CD4-positive, alpha-beta memory T cell (primary cell): ENCODE measurements around the gene STMN1. TPM values are rescaled to one million over a fixed set of nuclear protein-coding genes. Genes with fewer than 3 reads are reported as not detected.
A peak's percentile ranks its signal among the peaks of the same experiment; 100 is the strongest.

Source experiments
- CTCF ChIA-PET: fragments of 350-600 bp; sonication (Branson Sonifier 250); formaldehyde crosslinking; loops from one replicate; lab custom pipeline; 2021; ENCODE audit warnings: inconsistent platforms; ENCODE audit not compliant: partially characterized antibody; lab: Charles Lee
- POLR2A ChIA-PET: fragments of 350-600 bp; sonication (Branson Sonifier 250); formaldehyde crosslinking; loops from one replicate; lab custom pipeline; 2021; ENCODE audit not compliant: partially characterized antibody; lab: Charles Lee
- DNase-seq, 5 donors: peaks; one replicate each; pipeline versions ENCODE4 v3.0.0 to v3.0.0-alpha.2; 2020 to 2022; ENCODE audit warnings: mixed read lengths in 1 of 5
- H3K27ac ChIP-seq: one replicate; pipeline ENCODE4 v1.7.0; 2013; ENCODE audit warnings: low read depth, low read length
- H3K27me3 ChIP-seq: 2 replicates; pipeline ENCODE4 v1.7.0; 2013; ENCODE audit warnings: mild to moderate bottlenecking, low read length, moderate library complexity; ENCODE audit not compliant: insufficient read depth
- H3K36me3 ChIP-seq: 2 replicates; pipeline ENCODE4 v1.7.0; 2013; ENCODE audit warnings: mild to moderate bottlenecking, low read length, moderate library complexity; ENCODE audit not compliant: insufficient read depth
- H3K4me1 ChIP-seq: 2 replicates; pipeline ENCODE4 v1.7.0; 2013; ENCODE audit warnings: mild to moderate bottlenecking, low read length, moderate library complexity; ENCODE audit not compliant: insufficient read depth
- H3K4me3 ChIP-seq, 2 donors: one replicate each; pipeline ENCODE4 v1.7.0; 2013; ENCODE audit warnings: low read length in 2 of 2, mild to moderate bottlenecking in 1 of 2
- H3K9me3 ChIP-seq, 2 donors: one replicate each; pipeline ENCODE4 v1.7.0; 2013; ENCODE audit warnings: low read length in 2 of 2, control low read depth in 1 of 2; ENCODE audit not compliant: control insufficient read depth in 1 of 2
- H3K27ac Mint-ChIP-seq, 7 donors: one replicate each; pipeline ENCODE4 v1.8.0; 2020 to 2021; ENCODE audit warnings: mixed read lengths in 7 of 7, mild to moderate bottlenecking in 6 of 7, inconsistent platforms in 3 of 7, moderate library complexity in 3 of 7
- H3K27me3 Mint-ChIP-seq, 2 donors: one replicate each; pipeline ENCODE4 v1.8.0; 2020 to 2021; ENCODE audit warnings: mixed read lengths in 2 of 2
- H3K36me3 Mint-ChIP-seq, 2 donors: one replicate each; pipeline ENCODE4 v1.8.0; 2020 to 2021; ENCODE audit warnings: mixed read lengths in 2 of 2, inconsistent platforms in 1 of 2, mild to moderate bottlenecking in 1 of 2
- H3K4me1 Mint-ChIP-seq, 4 donors: one replicate each; pipeline ENCODE4 v1.8.0; 2020 to 2021; ENCODE audit warnings: mixed read lengths in 4 of 4, mild to moderate bottlenecking in 1 of 4
- H3K4me3 Mint-ChIP-seq, 8 donors: one replicate each; pipeline ENCODE4 v1.8.0; 2020 to 2021; ENCODE audit warnings: mixed read lengths in 8 of 8, mild to moderate bottlenecking in 7 of 8, moderate library complexity in 6 of 8, inconsistent platforms in 3 of 8
- H3K9me3 Mint-ChIP-seq, 8 donors: one replicate each; pipeline ENCODE4 v1.8.0; 2020 to 2021; ENCODE audit warnings: mixed read lengths in 8 of 8, mild to moderate bottlenecking in 5 of 8, inconsistent platforms in 3 of 8, moderate library complexity in 1 of 8
- intact Hi-C: fragments of 100-400 bp; cut with micrococcal nuclease; formaldehyde crosslinking; loops from one replicate; pipeline ENCODE4 v1.15.1; 2023
- polyA plus RNA-seq, 2 donors: library from polyadenylated mRNA; unstranded; fragments of 300-500 nt; fragmentation: Illumina TruSeq; gene quantifications; one replicate each; pipeline ENCODE4 v1.2.3, GENCODE V29; 2021
- total RNA-seq, 2 experiments: library from RNA; stranded (reverse); gene quantifications; one replicate each; pipeline ENCODE4 v1.2.3, GENCODE V29; 2021

STMN1 gene
- total and polyA plus RNA-seq, 4 experiments from 2014 or later: 34.5 to 85.2 (median 45.4) TPM

DNA sequence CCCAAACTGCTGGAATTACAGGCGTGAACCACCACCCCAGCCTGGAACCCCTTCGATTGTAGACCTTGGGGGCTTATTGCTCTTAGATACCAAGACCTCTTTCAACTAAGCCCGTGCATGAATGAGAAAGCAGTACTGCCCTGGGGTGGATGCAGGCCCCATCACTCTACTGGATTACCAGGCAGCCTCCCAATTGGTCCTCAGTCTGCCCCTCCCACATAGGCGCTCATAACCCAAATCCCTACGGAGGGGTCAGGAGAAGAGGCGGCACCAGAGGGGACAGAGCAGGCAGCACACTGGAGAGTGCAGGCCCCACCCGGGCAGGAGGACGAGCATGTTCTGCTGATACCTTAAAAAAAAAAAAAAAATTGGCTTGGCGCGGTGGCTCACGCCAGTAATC, 12.4 kb upstream of the STMN1 start:
- POLR2A ChIA-PET: interaction anchor here (0.7 kb wide), 1 partner anchor 12 kb away, joined by 3 read pairs; no protein-coding TSS in a partner anchor
- Histone ChIP-seq H3K27me3 (no peaks in the 10 kb centered on the region), H3K27ac (no peak overlapping the region), H3K9me3 (no peaks in the 10 kb centered on the region), H3K4me1 (peaks cover 34% of the 10 kb centered on the region), H3K4me3 (no peak overlapping the region), H3K36me3 (no peaks in the 10 kb centered on the region)
- H3K36me3 Mint-ChIP-seq: no peaks in the 10 kb centered on the region
- intact Hi-C loops: no loop called here
- DNase-seq: no peak
- H3K9me3 Mint-ChIP-seq: no peaks in the 10 kb centered on the region
- H3K27ac Mint-ChIP-seq: no peak overlapping the region
- H3K27me3 Mint-ChIP-seq: peaks cover 2 to 3% of the 10 kb centered on the region in 2 donors
- peak overlapping the region in 1 of 8 donors; percentile 17 for H3K4me3 Mint-ChIP-seq
- CTCF ChIA-PET: interaction anchor here (1.5 to 1.8 kb wide), 2 partner anchors 23 to 79 kb away, joined by 5 to 10 read pairs; partner anchors contain the start of gene PAFAH2
- H3K4me1 Mint-ChIP-seq: peaks cover 16 to 30% (median 21%) of the 10 kb centered on the region in 4 donors

DNA sequence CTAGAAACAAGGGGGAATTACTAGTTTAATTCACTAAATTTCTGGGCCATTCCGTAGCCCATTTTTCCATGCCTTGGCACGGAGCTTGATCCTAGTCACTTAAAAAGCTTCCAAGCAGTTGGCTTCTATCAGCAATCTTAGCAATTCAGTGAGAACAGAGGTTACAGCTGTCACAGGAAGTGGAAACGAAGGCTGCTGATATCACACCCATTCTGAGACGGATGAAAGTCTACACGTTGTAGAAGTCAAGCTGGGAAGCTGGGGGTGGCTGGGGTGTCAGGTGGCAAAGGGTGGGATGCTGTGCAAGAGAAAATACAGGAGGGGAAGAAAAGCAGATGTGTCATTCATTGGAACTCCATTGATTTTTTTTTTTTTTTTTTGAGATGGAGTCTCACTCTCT, 11.8 kb upstream of the STMN1 start:
- Mint-ChIP-seq H3K36me3 (no peaks in the 10 kb centered on the region), H3K9me3 (no peaks in the 10 kb centered on the region), H3K27ac (peak overlapping the region in 3 of 7 donors; percentile 12 to 67 (median 21)), H3K27me3 (peaks cover 2 to 3% of the 10 kb centered on the region in 2 donors), H3K4me1 (peaks cover 12 to 24% (median 17%) of the 10 kb centered on the region in 4 donors), H3K4me3 (peak overlapping the region; percentile 3 to 53 (median 38))
- Histone ChIP-seq H3K36me3 (no peaks in the 10 kb centered on the region), H3K9me3 (no peaks in the 10 kb centered on the region), H3K27ac (no peak overlapping the region), H3K4me3 (no peak overlapping the region), H3K27me3 (no peaks in the 10 kb centered on the region), H3K4me1 (peaks cover 27% of the 10 kb centered on the region)
- intact Hi-C loops: no loop called here
- peak in 2 of 5 donors; percentile 21 to 25 for DNase-seq
- POLR2A ChIA-PET: interaction anchor here (0.6 to 1.0 kb wide), 3 partner anchors 11 to 80 kb away, joined by 3 to 4 read pairs (median 4); partner anchors contain the start of gene PAFAH2
- CTCF ChIA-PET: interaction anchor here (1.5 to 1.8 kb wide), 2 partner anchors 22 to 80 kb away, joined by 5 to 10 read pairs; partner anchors contain the start of gene PAFAH2

DNA sequence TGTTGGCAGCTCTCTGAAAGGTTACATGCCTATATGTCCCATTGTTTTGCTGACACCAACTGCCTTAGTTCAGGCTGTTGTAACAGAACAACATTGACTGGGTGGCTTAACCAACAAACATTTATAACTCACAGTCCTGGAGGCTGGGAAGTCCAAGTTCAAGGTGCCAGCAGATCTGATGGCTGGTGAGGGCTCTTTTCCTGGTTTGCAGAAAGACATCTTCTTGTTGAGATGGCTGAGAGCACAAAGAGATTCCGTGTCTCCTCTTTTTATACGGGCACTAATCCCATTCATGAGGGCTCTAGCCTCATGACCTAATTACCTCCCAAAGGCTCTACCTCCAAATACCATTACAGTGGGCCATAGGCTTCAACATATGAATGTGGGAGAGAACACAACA, 10.2 kb upstream of the STMN1 start:
- CTCF ChIA-PET: interaction anchor here (1.4 kb wide), 1 partner anchor 22 kb away, joined by 5 read pairs; no protein-coding TSS in a partner anchor
- Mint-ChIP-seq H3K9me3 (no peaks in the 10 kb centered on the region), H3K27me3 (peaks cover 2 to 3% of the 10 kb centered on the region in 2 donors), H3K27ac (peak overlapping the region in 1 of 7 donors; percentile 79), H3K36me3 (no peaks in the 10 kb centered on the region), H3K4me3 (no peak overlapping the region), H3K4me1 (peaks cover 6 to 14% (median 9%) of the 10 kb centered on the region in 4 donors)
- DNase-seq: no peak
- POLR2A ChIA-PET: no interaction called here
- intact Hi-C loops: no loop called here
- Histone ChIP-seq H3K9me3 (no peaks in the 10 kb centered on the region), H3K27ac (no peak overlapping the region), H3K4me1 (peaks cover 14% of the 10 kb centered on the region), H3K27me3 (no peaks in the 10 kb centered on the region), H3K36me3 (no peaks in the 10 kb centered on the region), H3K4me3 (no peak overlapping the region)

DNA sequence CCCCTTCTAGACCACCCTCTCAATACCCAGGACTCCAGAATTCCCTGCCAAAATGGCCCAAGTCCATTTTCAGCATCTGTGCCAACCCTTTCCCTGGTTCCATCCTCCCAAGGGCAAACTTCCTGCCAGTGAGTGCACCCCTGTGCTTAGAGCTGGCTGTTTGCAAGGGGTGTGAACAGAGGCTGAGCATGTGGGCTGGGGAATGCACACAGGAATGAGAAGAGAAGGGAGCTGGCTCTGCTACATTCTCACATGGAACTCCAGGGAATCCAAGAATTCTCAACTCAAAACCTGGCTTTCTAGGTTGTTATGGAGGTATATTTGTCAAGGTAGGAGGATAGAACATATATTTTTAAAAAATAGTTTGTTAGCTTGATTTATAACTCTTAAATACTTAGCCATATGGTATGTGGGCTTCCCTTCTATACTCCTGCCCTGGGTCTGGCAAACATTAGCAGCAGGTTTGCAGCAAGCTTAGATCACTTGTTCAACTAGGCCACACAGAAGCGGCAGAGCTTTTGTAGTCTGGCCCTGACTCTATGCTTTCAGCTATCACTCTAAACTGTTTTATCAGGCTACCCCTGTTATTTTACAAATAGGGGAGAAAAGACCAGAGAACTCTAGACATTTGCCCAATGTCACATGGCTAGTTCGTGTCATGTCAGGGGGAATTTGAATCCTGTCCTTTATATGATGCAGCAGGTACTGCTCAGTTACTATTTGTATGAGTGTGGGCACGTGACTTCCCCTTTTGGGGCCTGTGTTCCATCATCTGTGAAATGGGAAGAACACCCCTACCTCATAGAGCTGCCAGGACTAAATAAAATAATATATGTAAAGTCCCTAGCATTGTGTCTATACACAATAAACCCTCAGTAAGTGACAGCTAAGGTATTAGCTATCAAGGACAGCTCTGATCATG, 8.1 kb upstream of the STMN1 start:
- ChIA-PET CTCF (interaction anchor here (1.1 to 2.3 kb wide), 4 partner anchors 10 to 77 kb away, joined by 3 to 19 read pairs (median 4); partner anchors contain the start of gene STMN1), POLR2A (interaction anchor here (1.6 kb wide), 1 partner anchor 83 kb away, joined by 5 read pairs; the partner anchor contains the start of gene PAFAH2)
- H3K4me3 Mint-ChIP-seq: no peak overlapping the region
- intact Hi-C loops: no loop called here
- no peaks in the 10 kb centered on the region for H3K27me3 Mint-ChIP-seq
- H3K27ac ChIP-seq: no peak overlapping the region
- no peaks in the 10 kb centered on the region for H3K9me3 Mint-ChIP-seq
- H3K36me3 ChIP-seq: no peaks in the 10 kb centered on the region
- H3K36me3 Mint-ChIP-seq: no peaks in the 10 kb centered on the region
- H3K9me3 ChIP-seq: no peaks in the 10 kb centered on the region
- H3K4me1 ChIP-seq: peaks cover 14% of the 10 kb centered on the region
- H3K4me1 Mint-ChIP-seq: peaks cover 6 to 11% (median 7%) of the 10 kb centered on the region in 4 donors
- no peak for DNase-seq
- no peaks in the 10 kb centered on the region for H3K27me3 ChIP-seq
- H3K4me3 ChIP-seq: no peak overlapping the region
- H3K27ac Mint-ChIP-seq: peak overlapping the region in 1 of 7 donors; percentile 17

DNA sequence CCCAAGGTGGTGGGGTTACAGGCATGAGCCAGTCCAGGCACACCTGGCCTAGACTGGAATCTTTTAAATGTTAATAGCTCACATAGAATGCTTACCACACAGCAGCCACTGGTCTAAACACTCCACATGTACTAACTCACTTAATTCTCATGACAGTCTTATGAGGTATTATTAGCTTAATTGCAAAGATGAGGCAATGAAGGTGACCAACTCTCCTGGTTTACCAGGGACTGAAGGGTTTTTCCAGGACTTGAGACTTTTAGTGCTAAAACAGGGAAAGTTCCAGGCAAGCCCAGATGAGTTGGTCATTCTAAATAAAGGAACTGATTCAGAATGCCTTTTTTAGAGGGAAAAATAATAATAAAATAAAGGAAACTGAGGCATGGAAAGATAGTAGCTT, 7.0 kb upstream of the STMN1 start:
- Histone ChIP-seq H3K27ac (no peak overlapping the region), H3K27me3 (no peaks in the 10 kb centered on the region), H3K4me1 (peaks cover 8% of the 10 kb centered on the region), H3K4me3 (no peak overlapping the region), H3K36me3 (no peaks in the 10 kb centered on the region), H3K9me3 (no peaks in the 10 kb centered on the region)
- no peak for DNase-seq
- Mint-ChIP-seq H3K9me3 (no peaks in the 10 kb centered on the region), H3K27ac (no peak overlapping the region), H3K4me1 (peaks cover 6 to 11% (median 7%) of the 10 kb centered on the region in 4 donors), H3K27me3 (no peaks in the 10 kb centered on the region), H3K4me3 (no peak overlapping the region), H3K36me3 (no peaks in the 10 kb centered on the region)
- POLR2A ChIA-PET: interaction anchor here (1.2 to 1.6 kb wide), 2 partner anchors 81 to 84 kb away, joined by 3 to 5 read pairs; partner anchors contain the start of gene PAFAH2
- intact Hi-C loops: no loop called here
- CTCF ChIA-PET: interaction anchor here (1.2 to 2.3 kb wide), 3 partner anchors 9 to 86 kb away, joined by 3 to 19 read pairs (median 4); partner anchors contain the start of gene STMN1

DNA sequence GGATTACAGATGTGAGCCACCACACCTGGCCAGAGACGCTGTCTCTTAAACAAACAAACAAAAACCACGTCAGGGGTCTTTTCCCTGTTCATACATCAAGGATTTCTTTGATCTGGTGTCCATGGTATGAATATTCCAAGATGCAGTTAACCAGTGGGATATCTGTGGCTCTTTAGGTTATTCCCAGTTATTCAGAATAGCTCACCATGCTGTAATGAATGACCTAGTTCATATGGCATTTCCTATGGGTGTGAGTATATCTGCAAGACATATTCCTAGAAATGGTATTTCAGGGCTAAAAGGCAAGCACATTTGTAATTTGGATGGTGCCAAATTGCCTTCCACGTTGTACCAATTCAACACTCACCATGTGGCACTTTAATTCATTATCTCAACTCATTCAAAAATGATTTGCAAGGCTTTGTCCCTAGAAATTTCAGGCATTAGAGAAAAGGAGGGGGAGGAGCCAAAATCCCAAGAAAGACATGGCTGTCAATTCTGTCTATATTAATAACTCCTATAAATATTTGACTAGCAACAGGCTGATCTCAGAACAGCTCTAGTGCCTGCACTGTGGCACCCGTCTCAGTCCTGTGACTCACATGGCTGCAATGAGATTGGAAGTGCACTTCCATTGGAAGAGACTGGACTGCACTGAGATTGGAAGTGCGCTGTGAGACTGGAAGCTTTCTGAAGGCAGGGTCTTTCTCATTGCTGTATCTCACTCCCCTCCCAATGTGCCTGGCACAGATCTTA, 6.0 kb upstream of the STMN1 start:
- H3K36me3 Mint-ChIP-seq: no peaks in the 10 kb centered on the region
- no peak overlapping the region for H3K4me3 Mint-ChIP-seq
- H3K9me3 ChIP-seq: no peaks in the 10 kb centered on the region
- no peak for DNase-seq
- H3K27ac Mint-ChIP-seq: no peak overlapping the region
- CTCF ChIA-PET: interaction anchor here (1.2 kb wide), 2 partner anchors 17 to 87 kb away, joined by 3 to 4 read pairs; no protein-coding TSS in a partner anchor
- peaks cover 0 to 9% (median 3%) of the 10 kb centered on the region in 4 donors for H3K4me1 Mint-ChIP-seq
- no peaks in the 10 kb centered on the region for H3K27me3 ChIP-seq
- intact Hi-C loops: no loop called here
- POLR2A ChIA-PET: interaction anchor here (0.6 to 1.2 kb wide), 2 partner anchors 82 to 290 kb away, joined by 3 read pairs; no protein-coding TSS in a partner anchor
- H3K36me3 ChIP-seq: no peaks in the 10 kb centered on the region
- no peak overlapping the region for H3K4me3 ChIP-seq
- no peaks in the 10 kb centered on the region for H3K27me3 Mint-ChIP-seq
- H3K27ac ChIP-seq: no peak overlapping the region
- no peaks in the 10 kb centered on the region for H3K4me1 ChIP-seq
- no peaks in the 10 kb centered on the region for H3K9me3 Mint-ChIP-seq
